Measurements from ENCODE around the gene HECW1.

GRCh38 chr7:43083106-43083505 is 29.3 kb upstream of the HECW1 start:
- TF ChIP-seq, protein P1, sequence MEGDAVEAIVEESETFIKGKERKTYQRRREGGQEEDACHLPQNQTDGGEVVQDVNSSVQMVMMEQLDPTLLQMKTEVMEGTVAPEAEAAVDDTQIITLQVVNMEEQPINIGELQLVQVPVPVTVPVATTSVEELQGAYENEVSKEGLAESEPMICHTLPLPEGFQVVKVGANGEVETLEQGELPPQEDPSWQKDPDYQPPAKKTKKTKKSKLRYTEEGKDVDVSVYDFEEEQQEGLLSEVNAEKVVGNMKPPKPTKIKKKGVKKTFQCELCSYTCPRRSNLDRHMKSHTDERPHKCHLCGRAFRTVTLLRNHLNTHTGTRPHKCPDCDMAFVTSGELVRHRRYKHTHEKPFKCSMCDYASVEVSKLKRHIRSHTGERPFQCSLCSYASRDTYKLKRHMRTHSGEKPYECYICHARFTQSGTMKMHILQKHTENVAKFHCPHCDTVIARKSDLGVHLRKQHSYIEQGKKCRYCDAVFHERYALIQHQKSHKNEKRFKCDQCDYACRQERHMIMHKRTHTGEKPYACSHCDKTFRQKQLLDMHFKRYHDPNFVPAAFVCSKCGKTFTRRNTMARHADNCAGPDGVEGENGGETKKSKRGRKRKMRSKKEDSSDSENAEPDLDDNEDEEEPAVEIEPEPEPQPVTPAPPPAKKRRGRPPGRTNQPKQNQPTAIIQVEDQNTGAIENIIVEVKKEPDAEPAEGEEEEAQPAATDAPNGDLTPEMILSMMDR (IDR thresholded peaks at IDR 0.05 in 4 of 5, conservative IDR thresholded peaks at IDR 0.05 in 1 of 5) = no peak
- no peak for TF ChIP-seq POLR2A (IDR thresholded peaks at IDR 0.05)
